ENCODE data around the gene AICDA. TPM values are rescaled to one million over a fixed set of nuclear protein-coding genes. Genes with fewer than 3 reads are reported as not detected.
"Not testable (repeated sequence)": the region's sequence is repeated elsewhere in the genome, so short reads cannot be mapped to it uniquely, and the experiment has no call there.

AICDA gene
- total and polyA plus RNA-seq, 7 donors = 0.60 to 1.1 (median 0.80) TPM; not detected in 4

DNA sequence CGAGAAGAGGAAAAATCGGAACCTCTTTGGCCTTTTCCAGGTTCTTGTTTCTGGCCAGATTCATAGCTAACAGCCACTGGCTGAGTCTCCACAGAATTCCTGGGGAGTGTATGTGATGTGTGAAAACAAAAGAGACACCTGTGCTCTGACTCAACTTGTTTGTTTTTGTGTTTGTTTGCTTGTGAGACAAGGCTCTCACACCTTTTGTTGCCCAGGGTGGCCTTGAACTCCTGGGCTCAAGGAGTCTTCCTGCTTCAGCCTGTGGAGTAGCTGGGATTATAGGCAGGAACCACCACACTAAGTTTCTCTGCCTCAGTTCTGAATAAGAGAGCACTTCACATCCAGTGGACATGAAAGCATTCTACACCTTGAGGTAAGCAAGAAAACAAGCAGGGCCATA is 27.3 kb upstream of the AICDA start:
- Histone ChIP-seq H3K36me3 (no peaks in the 10 kb centered on the region), H3K27me3 (no peaks in the 10 kb centered on the region), H3K4me1 (no peaks in the 10 kb centered on the region), H3K27ac (no peak overlapping the region), H3K4me3 (no peak overlapping the region), H3K9me3 (no peaks in the 10 kb centered on the region)
- DNase-seq = no peak
- no peak for TF ChIP-seq CTCF (IDR thresholded peaks at IDR 0.05)
- no peak for TF ChIP-seq EP300 (IDR thresholded peaks at IDR 0.05)
- TF ChIP-seq POLR2AphosphoS5 (IDR thresholded peaks at IDR 0.05) = no peak
- TF ChIP-seq POLR2A (IDR thresholded peaks at IDR 0.05) = no peak
- WGBS, 2 donors = 77 to 86% methylated on average over 2 of the region's 2 CpGs
- intact Hi-C loops (cut with DNase I) = no loop called here

DNA sequence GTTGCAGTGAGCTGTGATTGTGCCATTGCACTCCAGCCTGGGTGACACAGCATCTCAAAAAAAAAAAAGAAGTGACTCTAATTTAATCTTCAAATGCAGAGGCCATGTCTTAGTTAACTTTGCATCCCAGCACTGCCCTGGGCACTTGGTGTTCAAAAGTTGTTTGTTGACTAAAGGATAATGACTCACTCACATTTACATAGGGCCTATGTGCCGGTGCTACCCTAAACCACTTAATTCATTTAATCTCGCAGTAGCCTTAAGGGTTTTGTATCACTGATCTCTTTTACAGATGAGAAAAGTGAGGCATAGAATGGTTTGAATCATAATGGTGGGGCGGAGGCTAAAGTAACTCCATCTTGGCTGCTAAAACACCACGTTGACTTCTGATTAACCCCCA is 26.3 kb upstream of the AICDA start:
- DNase-seq = no peak
- Histone ChIP-seq H3K36me3 (no peaks in the 10 kb centered on the region), H3K27ac (no peak overlapping the region), H3K4me3 (no peak overlapping the region), H3K9me3 (no peaks in the 10 kb centered on the region), H3K27me3 (no peaks in the 10 kb centered on the region), H3K4me1 (no peaks in the 10 kb centered on the region)
- WGBS, 2 donors = 71 to 85% methylated on average over 4 of the region's 4 CpGs
- no peak for TF ChIP-seq EP300 (IDR thresholded peaks at IDR 0.05)
- no peak for TF ChIP-seq POLR2A (IDR thresholded peaks at IDR 0.05)
- no peak for TF ChIP-seq POLR2AphosphoS5 (IDR thresholded peaks at IDR 0.05)
- TF ChIP-seq CTCF (IDR thresholded peaks at IDR 0.05) = no peak
- intact Hi-C loops (cut with DNase I) = no loop called here

DNA sequence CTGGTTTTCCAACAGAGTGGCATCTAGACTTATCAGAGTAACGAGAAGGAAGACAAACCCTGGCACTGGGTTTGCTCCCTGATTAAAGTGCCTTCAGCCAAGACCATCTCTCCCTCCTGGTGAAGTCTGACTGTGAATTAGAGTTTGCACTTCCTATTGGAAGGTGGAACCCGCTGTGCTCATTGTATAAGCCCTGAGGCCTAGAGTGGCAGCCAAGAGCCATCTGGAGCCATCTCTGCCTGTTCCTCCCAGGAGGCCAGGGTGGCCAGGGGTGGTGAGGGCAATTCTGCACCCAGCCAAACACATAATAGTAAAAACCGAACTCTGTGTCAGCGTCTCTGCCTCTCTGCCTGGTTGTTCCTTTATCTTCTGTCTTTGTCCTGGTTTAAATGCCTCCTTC is 25.0 kb upstream of the AICDA start:
- no peak for DNase-seq

DNA sequence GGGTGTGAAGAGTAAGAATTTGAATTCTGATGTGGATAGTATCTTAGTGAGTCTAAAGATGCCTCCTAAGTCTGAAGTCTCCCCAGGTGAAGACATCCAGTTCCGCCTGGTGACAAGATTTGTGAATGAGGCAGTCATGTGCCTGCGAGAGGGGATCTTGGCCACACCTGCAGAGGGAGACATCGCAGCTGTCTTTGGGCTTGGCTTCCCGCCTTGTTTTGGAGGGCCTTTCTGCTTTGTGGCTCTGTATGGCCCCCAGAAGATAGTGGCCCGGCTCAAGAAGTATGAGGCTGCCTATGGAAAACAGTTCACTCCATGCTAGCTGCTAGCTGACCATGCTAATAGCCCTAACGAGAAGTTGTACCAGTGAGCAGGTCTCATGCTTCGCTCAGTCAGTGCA is 24.6 kb upstream of the AICDA start:
- Histone ChIP-seq H3K9me3 (no peaks in the 10 kb centered on the region), H3K4me1 (no peaks in the 10 kb centered on the region), H3K36me3 (no peaks in the 10 kb centered on the region), H3K27ac (no peak overlapping the region), H3K4me3 (no peak overlapping the region), H3K27me3 (no peaks in the 10 kb centered on the region)
- WGBS, 2 donors = 91 to 93% methylated on average over 7 of the region's 7 CpGs
- no peak for DNase-seq
- intact Hi-C loops (cut with DNase I) = no loop called here
- no peak for TF ChIP-seq CTCF (IDR thresholded peaks at IDR 0.05)
- TF ChIP-seq POLR2AphosphoS5 (IDR thresholded peaks at IDR 0.05) = no peak
- TF ChIP-seq POLR2A (IDR thresholded peaks at IDR 0.05) = no peak
- no peak for TF ChIP-seq EP300 (IDR thresholded peaks at IDR 0.05)

More for the DNA sequence above, 25.0 kb upstream of the AICDA start:
- Histone ChIP-seq H3K36me3 (no peaks in the 10 kb centered on the region), H3K4me1 (no peaks in the 10 kb centered on the region), H3K27ac (no peak overlapping the region), H3K4me3 (no peak overlapping the region), H3K9me3 (no peaks in the 10 kb centered on the region), H3K27me3 (no peaks in the 10 kb centered on the region)
- 81 to 87% methylated on average over 4 of the region's 4 CpGs for WGBS, 2 donors
- intact Hi-C loops (cut with DNase I) = no loop called here
- TF ChIP-seq POLR2A (IDR thresholded peaks at IDR 0.05) = no peak
- TF ChIP-seq CTCF (IDR thresholded peaks at IDR 0.05) = no peak
- TF ChIP-seq EP300 (IDR thresholded peaks at IDR 0.05) = no peak
- TF ChIP-seq POLR2AphosphoS5 (IDR thresholded peaks at IDR 0.05) = no peak

GRCh38 chr12:8636581-8636980 is 23.9 kb upstream of the AICDA start:
- no peaks in the 10 kb centered on the region for H3K9me3 ChIP-seq
- H3K27me3 ChIP-seq = no peaks in the 10 kb centered on the region
- no peak overlapping the region for H3K27ac ChIP-seq
- intact Hi-C loops (cut with DNase I) = no loop called here
- H3K36me3 ChIP-seq = no peaks in the 10 kb centered on the region
- no peak for DNase-seq
- TF ChIP-seq POLR2A (IDR thresholded peaks at IDR 0.05) (no peak), CTCF (IDR thresholded peaks at IDR 0.05) (no peak), POLR2AphosphoS5 (IDR thresholded peaks at IDR 0.05) (no peak), EP300 (IDR thresholded peaks at IDR 0.05) (no peak)
- H3K4me3 ChIP-seq = no peak overlapping the region
- 67 to 72% methylated on average over 5 of the region's 5 CpGs for WGBS, 2 donors
- no peaks in the 10 kb centered on the region for H3K4me1 ChIP-seq

- H3K4me3 ChIP-seq; H3K27me3 ChIP-seq; H3K4me1 ChIP-seq; H3K36me3 ChIP-seq; H3K9me3 ChIP-seq; H3K27ac ChIP-seq; DNase-seq; intact Hi-C loops (cut with DNase I): not testable (repeated sequence)
- WGBS, 2 donors = 59 to 66% methylated on average over 8 of the region's 8 CpGs
Observed at GRCh38 chr12:8636007-8636346, 23.3 kb upstream of the AICDA start.

DNA sequence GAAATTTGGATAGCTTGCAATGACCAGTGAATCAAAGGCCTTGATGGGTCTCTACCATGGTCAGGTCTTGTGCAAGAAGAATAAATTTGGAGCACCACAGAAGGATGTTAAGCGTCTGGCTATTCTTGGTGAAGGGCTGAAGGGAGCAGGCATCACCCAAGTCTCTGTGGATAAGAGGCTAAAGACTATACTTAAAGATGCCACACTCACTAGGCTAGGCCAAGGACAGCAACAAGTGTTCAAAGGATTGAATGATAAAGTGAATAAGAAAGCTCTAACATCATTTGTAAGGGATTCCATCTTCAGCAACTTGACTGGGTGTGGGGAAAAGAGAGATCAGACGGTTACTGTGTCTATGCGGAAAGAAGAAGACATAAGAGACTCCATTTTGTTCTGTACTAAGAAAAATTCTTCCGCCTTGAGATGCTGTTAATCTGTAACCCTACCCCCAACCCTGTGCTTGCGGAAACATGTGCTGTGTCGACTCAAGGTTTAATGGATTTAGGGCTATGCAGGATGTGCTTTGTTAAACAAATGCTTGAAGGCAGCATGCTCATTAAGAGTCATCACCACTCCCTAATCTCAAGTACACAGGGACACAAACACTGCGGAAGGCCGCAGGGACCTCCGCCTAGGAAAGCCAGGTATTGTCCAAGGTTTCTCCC is 22.8 kb upstream of the AICDA start:
- intact Hi-C loops (cut with DNase I) = not testable (repeated sequence)

More for the DNA sequence above, 22.8 kb upstream of the AICDA start:
- H3K27ac ChIP-seq, H3K36me3 ChIP-seq, H3K4me3 ChIP-seq, H3K27me3 ChIP-seq, DNase-seq, H3K4me1 ChIP-seq, H3K9me3 ChIP-seq: not testable (repeated sequence)
- WGBS, 2 donors = 58 to 62% methylated on average over 9 of the region's 9 CpGs

All from sigmoid colon (tissue), 7 donors.